KMS-11 (cell line): ENCODE data around the gene SLC37A4.

Experiments
- H2AFZ ChIP-seq: fragments of 200-600 bp; sonication (generic); 2 replicates; pipeline ENCODE4 v1.6.1; 2016; ENCODE audit warnings: antibody characterized with exemption, mixed run types, low read depth
- H3K27ac ChIP-seq: fragments of 200-600 bp; sonication (generic); 2 replicates; pipeline ENCODE4 v1.6.1; 2016; ENCODE audit warnings: mild to moderate bottlenecking, mixed run types
- H3K27me3 ChIP-seq: fragments of 200-600 bp; sonication (generic); 2 replicates; pipeline ENCODE4 v1.6.1; 2017; ENCODE audit warnings: mild to moderate bottlenecking, low read depth, mixed run types, moderate library complexity; ENCODE audit not compliant: insufficient read depth
- H3K36me3 ChIP-seq: fragments of 200-600 bp; sonication (generic); 2 replicates; pipeline ENCODE4 v1.6.1; 2017; ENCODE audit warnings: mild to moderate bottlenecking, mixed run types; ENCODE audit not compliant: insufficient read depth
- H3K4me1 ChIP-seq: fragments of 200-600 bp; sonication (generic); 2 replicates; pipeline ENCODE4 v1.6.1; 2016; ENCODE audit warnings: mild to moderate bottlenecking, low read depth, mixed run types; ENCODE audit not compliant: poor library complexity, severe bottlenecking
- H3K4me2 ChIP-seq: fragments of 200-600 bp; sonication (generic); 2 replicates; pipeline ENCODE4 v1.7.0; 2016; ENCODE audit warnings: mild to moderate bottlenecking, mixed run types
- H3K4me3 ChIP-seq: fragments of 200-600 bp; sonication (generic); IDR thresholded peaks from 2 replicates; pipeline ENCODE4 v1.6.1; 2017; ENCODE audit warnings: low read depth, low read length, mixed read lengths; ENCODE audit not compliant: insufficient read depth
- H3K79me2 ChIP-seq: fragments of 200-600 bp; sonication (generic); 2 replicates; pipeline ENCODE4 v1.6.1; 2016; ENCODE audit warnings: low read depth, mixed run types; ENCODE audit not compliant: insufficient read depth
- H3K9ac ChIP-seq: fragments of 200-600 bp; sonication (generic); 2 replicates; pipeline ENCODE4 v1.6.1; 2016; ENCODE audit warnings: mild to moderate bottlenecking, mixed run types
- H4K20me1 ChIP-seq: fragments of 200-600 bp; sonication (generic); 2 replicates; pipeline ENCODE4 v1.6.1; 2016; ENCODE audit warnings: mild to moderate bottlenecking, mixed run types; ENCODE audit not compliant: insufficient read depth
- TF ChIP-seq, protein P1 (sequence below): fragments of 200-600 bp; sonication (generic); conservative IDR thresholded peaks from 2 replicates; pipeline ENCODE4 v1.6.1; 2017; ENCODE audit warnings: low read depth, mild to moderate bottlenecking, antibody characterized with exemption, low read length, moderate library complexity, mixed read lengths

Gene SLC37A4

DNA sequence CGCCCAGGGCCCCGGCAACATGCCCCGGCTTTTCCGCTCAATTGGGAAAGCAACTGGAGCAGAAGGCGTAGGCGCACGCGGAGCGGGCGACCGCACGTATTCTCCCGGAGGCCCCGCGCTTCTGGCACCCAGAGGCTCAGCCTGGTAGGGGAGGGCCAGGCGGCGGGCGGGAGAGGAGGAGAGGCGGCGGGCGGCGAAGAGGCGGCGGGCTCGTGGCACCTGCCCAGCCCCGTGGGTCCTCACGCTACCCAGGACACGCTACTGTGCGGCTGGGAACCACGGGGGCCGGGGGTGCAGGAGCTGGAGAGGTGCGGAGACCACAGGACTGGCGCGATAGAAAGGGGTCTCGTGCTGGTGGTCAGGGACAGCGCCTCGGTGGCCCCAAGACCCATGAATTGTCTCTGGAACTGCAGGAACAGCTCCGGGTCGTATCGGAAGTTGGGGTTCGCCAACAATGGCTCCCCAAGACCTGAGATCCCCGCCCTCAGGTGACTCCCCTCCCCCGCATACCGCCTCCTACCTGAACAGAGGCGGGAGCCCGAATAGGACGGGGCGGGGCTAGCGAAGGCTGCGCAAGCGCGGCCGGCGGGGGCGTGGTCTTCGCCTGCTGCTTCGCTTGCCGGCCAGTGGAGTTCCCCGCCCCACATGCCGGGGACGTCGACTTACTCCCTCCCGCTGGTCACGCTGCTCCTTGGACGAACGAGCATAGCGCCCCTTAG lies at the start of gene SLC37A4:
SLC37A4 (minus strand) TSS at position 549 of the 719 bp plus-strand sequence.
- Histone ChIP-seq H3K27me3 (no peaks in the 10 kb centered on the region), H3K4me1 (peaks cover 31% of the 10 kb centered on the region), H3K4me3 (no peak within 1 kb of the TSS), H2AFZ (peak within 1 kb of the TSS; percentile 22; the same call in 1 of the 2 replicates), H3K9ac (peak within 1 kb of the TSS; percentile 73), H4K20me1 (no peaks in the 10 kb centered on the region), H3K4me2 (peak within 1 kb of the TSS; percentile 96), H3K36me3 (no peaks in the 10 kb centered on the region; the same call in 1 of the 2 replicates), H3K79me2 (peaks cover 24% of the 10 kb centered on the region), H3K27ac (peak within 1 kb of the TSS; percentile 71)
- TF ChIP-seq, protein P1, sequence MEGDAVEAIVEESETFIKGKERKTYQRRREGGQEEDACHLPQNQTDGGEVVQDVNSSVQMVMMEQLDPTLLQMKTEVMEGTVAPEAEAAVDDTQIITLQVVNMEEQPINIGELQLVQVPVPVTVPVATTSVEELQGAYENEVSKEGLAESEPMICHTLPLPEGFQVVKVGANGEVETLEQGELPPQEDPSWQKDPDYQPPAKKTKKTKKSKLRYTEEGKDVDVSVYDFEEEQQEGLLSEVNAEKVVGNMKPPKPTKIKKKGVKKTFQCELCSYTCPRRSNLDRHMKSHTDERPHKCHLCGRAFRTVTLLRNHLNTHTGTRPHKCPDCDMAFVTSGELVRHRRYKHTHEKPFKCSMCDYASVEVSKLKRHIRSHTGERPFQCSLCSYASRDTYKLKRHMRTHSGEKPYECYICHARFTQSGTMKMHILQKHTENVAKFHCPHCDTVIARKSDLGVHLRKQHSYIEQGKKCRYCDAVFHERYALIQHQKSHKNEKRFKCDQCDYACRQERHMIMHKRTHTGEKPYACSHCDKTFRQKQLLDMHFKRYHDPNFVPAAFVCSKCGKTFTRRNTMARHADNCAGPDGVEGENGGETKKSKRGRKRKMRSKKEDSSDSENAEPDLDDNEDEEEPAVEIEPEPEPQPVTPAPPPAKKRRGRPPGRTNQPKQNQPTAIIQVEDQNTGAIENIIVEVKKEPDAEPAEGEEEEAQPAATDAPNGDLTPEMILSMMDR, result no peak

DNA sequence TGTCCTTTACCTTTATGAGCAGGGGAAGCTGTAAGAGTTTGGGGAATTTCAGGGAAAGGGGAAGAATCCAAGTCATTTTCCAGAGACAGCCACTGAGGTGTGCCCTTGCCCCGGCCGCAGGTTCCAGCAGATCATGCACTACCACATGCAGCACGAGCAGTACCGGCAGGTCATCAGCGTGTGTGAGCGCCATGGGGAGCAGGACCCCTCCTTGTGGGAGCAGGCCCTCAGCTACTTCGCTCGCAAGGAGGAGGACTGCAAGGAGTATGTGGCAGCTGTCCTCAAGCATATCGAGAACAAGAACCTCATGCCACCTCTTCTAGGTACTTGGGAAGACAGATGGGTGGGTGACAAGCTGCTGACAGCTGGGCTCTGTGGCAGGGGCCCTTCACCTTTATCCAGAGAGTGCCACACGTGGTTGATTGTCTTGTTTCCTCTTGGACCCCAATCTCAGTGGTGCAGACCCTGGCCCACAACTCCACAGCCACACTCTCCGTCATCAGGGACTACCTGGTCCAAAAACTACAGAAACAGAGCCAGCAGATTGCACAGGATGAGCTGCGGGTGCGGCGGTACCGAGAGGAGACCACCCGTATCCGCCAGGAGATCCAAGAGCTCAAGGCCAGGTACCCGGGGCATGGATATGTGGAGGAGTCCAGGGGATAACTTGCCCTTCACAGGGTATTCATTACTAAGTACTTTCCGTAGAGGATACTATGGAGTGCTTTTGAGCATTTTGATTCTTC lies 48.2 kb upstream of the SLC37A4 start:
- H3K9ac ChIP-seq, result no peak overlapping the region
- no peak overlapping the region for H3K4me2 ChIP-seq
- H3K79me2 ChIP-seq, result no peaks in the 10 kb centered on the region
- no peak overlapping the region for H2AFZ ChIP-seq
- TF ChIP-seq, protein P1, result no peak
- no peaks in the 10 kb centered on the region; the same call in 1 of the 2 replicates for H3K36me3 ChIP-seq
- no peak overlapping the region for H3K27ac ChIP-seq
- no peaks in the 10 kb centered on the region for H3K27me3 ChIP-seq
- H4K20me1 ChIP-seq, result no peaks in the 10 kb centered on the region
- no peak overlapping the region for H3K4me3 ChIP-seq
- H3K4me1 ChIP-seq, result no peaks in the 10 kb centered on the region

DNA sequence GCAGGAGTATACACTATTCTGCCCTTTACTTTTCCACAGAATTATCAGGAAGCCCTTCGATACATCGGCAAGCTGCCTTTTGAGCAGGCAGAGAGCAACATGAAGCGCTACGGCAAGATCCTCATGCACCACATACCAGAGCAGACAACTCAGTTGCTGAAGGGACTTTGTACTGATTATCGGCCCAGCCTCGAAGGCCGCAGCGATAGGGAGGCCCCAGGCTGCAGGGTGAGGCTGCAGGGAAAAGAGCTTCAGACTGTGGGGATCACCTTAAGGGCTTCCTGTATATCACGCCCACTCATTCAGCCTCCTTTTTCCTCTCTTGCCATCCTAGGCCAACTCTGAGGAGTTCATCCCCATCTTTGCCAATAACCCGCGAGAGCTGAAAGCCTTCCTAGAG lies 47.2 kb upstream of the SLC37A4 start:
- Histone ChIP-seq H3K79me2 (no peaks in the 10 kb centered on the region), H3K4me3 (no peak overlapping the region), H3K9ac (no peak overlapping the region), H3K4me2 (no peak overlapping the region), H3K27ac (no peak overlapping the region), H3K36me3 (no peaks in the 10 kb centered on the region; the same call in 1 of the 2 replicates), H2AFZ (no peak overlapping the region), H4K20me1 (no peaks in the 10 kb centered on the region), H3K4me1 (no peaks in the 10 kb centered on the region), H3K27me3 (no peaks in the 10 kb centered on the region)
- TF ChIP-seq, protein P1, result no peak

DNA sequence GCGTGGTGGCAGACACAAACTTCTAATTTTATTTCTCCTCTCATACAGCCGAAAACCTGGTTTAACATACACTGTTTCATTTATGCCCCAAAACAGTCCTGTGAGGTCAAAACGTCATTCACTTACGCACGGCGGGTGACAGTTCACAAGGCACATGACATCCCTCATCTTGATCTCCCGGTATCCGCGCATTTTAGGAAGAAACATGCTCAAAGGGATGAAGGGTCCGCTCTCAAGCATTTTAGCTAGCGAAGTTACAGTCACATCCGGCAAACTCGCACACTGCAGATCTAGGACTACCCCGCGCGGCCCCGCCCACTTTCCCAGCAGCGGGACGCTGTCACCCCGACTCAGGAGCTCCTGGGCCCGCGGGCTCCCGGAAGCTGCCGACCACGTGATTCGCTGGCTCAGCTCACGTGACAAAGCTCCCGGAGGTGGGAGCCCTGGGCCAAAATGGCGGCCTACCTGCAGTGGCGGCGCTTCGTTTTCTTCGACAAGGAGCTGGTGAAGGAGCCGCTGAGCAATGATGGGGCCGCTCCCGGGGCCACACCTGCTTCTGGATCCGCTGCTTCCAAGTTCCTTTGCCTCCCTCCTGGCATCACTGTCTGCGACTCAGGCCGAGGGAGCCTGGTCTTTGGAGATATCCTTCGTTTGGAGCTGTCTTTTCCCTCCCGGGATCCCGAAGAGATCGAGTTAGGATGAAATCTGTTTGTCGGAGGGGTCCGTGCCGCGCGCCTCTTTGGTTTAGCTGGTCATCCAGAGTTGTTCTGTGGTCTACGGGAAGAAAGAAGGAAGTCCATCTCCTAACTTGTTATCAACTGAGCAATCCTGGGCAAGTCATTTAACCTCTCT lies 36.9 kb upstream of the SLC37A4 start, which contains the start of gene VPS11:
VPS11 (plus strand) TSS at position 448 of the 852 bp plus-strand sequence; CDS start at position 454, 6 bp downstream.
- H2AFZ ChIP-seq, result peak within 1 kb of the TSS; percentile 87
- TF ChIP-seq, protein P1, result no peak
- no peaks in the 10 kb centered on the region for H3K27me3 ChIP-seq
- no peak within 1 kb of the TSS for H3K4me3 ChIP-seq
- H3K4me2 ChIP-seq, result peak within 1 kb of the TSS; percentile 76
- no peaks in the 10 kb centered on the region for H4K20me1 ChIP-seq
- H3K9ac ChIP-seq, result peak within 1 kb of the TSS; percentile 64; the same call in 1 of the 2 replicates
- H3K4me1 ChIP-seq, result peaks cover 2% of the 10 kb centered on the region
- H3K79me2 ChIP-seq, result peaks cover 5% of the 10 kb centered on the region; the same call in 1 of the 2 replicates
- H3K27ac ChIP-seq, result peak within 1 kb of the TSS; percentile 37; the same call in 1 of the 2 replicates
- no peaks in the 10 kb centered on the region for H3K36me3 ChIP-seq
